GM12878 (cell line): ENCODE measurements around the gene LIN28B. TPM values are rescaled to one million over a fixed set of nuclear protein-coding genes. Genes with fewer than 3 reads are reported as not detected.

Experiments
- ATAC-seq: fragments of 200-7000 bp; cut with Tn5 transposase; 3 replicates; pipeline ENCODE4 v1.9.1; 2020; ENCODE audit warnings: mild to moderate bottlenecking, moderate library complexity
- BruUV-seq: library from RNA; stranded (reverse); fragments of 400-500 nt; replicated peaks from 2 replicates; lab custom pipeline; 2021; lab: Mats Ljungman, UMichigan
- CTCF ChIA-PET: fragments of 300-600 bp; sonication (Branson Sonifier 250); formaldehyde crosslinking; extraction: SDS; loops from one replicate; lab custom pipeline; 2021; ENCODE audit warnings: inconsistent platforms; lab: Yijun Ruan, JAX
- POLR2A ChIA-PET: fragments of 350-600 bp; formaldehyde crosslinking; extraction: SDS; loops from one replicate; lab custom pipeline; 2021; ENCODE audit warnings: inconsistent platforms; lab: Charles Lee
- RAD21 ChIA-PET: fragments of 300-600 bp; sonication (Branson Sonifier 250); formaldehyde crosslinking; loops from one replicate; lab custom pipeline; 2023; ENCODE audit warnings: antibody characterized with exemption; ENCODE audit not compliant: unreplicated experiment; lab: Charles Lee
- SMC1A ChIA-PET: fragments of 300-600 bp; sonication (Branson Sonifier 250); formaldehyde crosslinking; loops from one replicate; lab custom pipeline; 2023; ENCODE audit not compliant: unreplicated experiment, uncharacterized antibody; lab: Charles Lee
- DNase-seq: peaks from one replicate; pipeline ENCODE4 v3.0.0-alpha.2; 2011; ENCODE audit warnings: low read depth, low spot score
- FAIRE-seq: peaks from 3 replicates; lab custom pipeline; 2011; peaks lifted over from hg19 to GRCh38; lab: Jason Lieb, UNC
- H2AFZ ChIP-seq: 2 replicates; pipeline ENCODE4 v1.6.0; 2011; ENCODE audit warnings: low read depth, low read length, control low read depth; ENCODE audit not compliant: control insufficient read depth
- H3K27ac ChIP-seq: 2 replicates; pipeline ENCODE4 v1.5.1; 2011; ENCODE audit warnings: control low read depth; ENCODE audit not compliant: control insufficient read depth, insufficient read depth
- H3K27me3 ChIP-seq, 2 experiments: replicated peaks in 1 of 2; 2 replicates each; pipeline versions ENCODE4 v1.6.0 to v1.6.1; 2011; ENCODE audit warnings: low read length in 1 of 2; ENCODE audit not compliant: control insufficient read depth in 2 of 2, insufficient read depth in 2 of 2
- H3K36me3 ChIP-seq, 2 experiments: 2 replicates each; pipeline ENCODE4 v1.5.1; 2011; ENCODE audit warnings: low read length in 1 of 2; ENCODE audit not compliant: control insufficient read depth in 2 of 2, insufficient read depth in 2 of 2
- H3K4me1 ChIP-seq: 2 replicates; pipeline ENCODE4 v1.6.1; 2011; ENCODE audit warnings: mild to moderate bottlenecking, low read length, moderate library complexity, mixed read lengths; ENCODE audit not compliant: control insufficient read depth, insufficient read depth
- H3K4me2 ChIP-seq: 2 replicates; pipeline ENCODE4 v1.6.0; 2011; ENCODE audit warnings: control low read depth; ENCODE audit not compliant: control insufficient read depth, insufficient read depth
- H3K4me3 ChIP-seq: fragments of 200-600 bp; sonication (generic); 2 replicates; pipeline ENCODE4 v1.5.1; 2016
- H3K79me2 ChIP-seq: 2 replicates; pipeline ENCODE4 v1.6.0; 2011; ENCODE audit warnings: low read length; ENCODE audit not compliant: control insufficient read depth, insufficient read depth
- H3K9ac ChIP-seq: 2 replicates; pipeline ENCODE4 v1.8.0; 2011; ENCODE audit warnings: low read length, control low read depth, mixed read lengths; ENCODE audit not compliant: control insufficient read depth, insufficient read depth
- H3K9me3 ChIP-seq: replicated peaks from 3 replicates; pipeline ENCODE4 v1.5.1; 2011; ENCODE audit warnings: mild to moderate bottlenecking, low read length; ENCODE audit not compliant: control insufficient read depth, insufficient read depth
- H4K20me1 ChIP-seq: 2 replicates; pipeline ENCODE4 v1.6.0; 2011; ENCODE audit not compliant: control insufficient read depth, insufficient read depth
- CBX5 ChIP-seq: sonication (generic); IDR thresholded peaks from 2 replicates; pipeline ENCODE4 v1.6.1; 2016; ENCODE audit warnings: low read depth, moderate library complexity, mild to moderate bottlenecking, inconsistent platforms
- CHD2 ChIP-seq: IDR thresholded peaks from 2 replicates; pipeline ENCODE4 v1.6.1; 2011; ENCODE audit warnings: low read depth, low read length, improper control_type of control experiment, borderline replicate concordance
- CTCF ChIP-seq, 3 experiments: IDR thresholded peaks in 2 of 3; conservative IDR thresholded peaks in 1 of 3; 2 replicates each; pipeline ENCODE4 v1.5.1; 2011; ENCODE audit warnings: low read depth in 3 of 3, low read length in 3 of 3, mild to moderate bottlenecking in 3 of 3, control low read depth in 2 of 3, moderate library complexity in 2 of 3, inconsistent platforms in 1 of 3, mixed read lengths in 1 of 3; ENCODE audit not compliant: control insufficient read depth in 2 of 3, insufficient read depth in 1 of 3; ENCODE audit errors: extremely low read depth in 1 of 3
- RELA ChIP-seq: fragments of 450-650 bp; IDR thresholded peaks from 2 replicates; pipeline ENCODE4 v1.8.0; 2014; ENCODE audit warnings: borderline replicate concordance; ENCODE audit not compliant: partially characterized antibody
- ZNF274 ChIP-seq: IDR thresholded peaks from one replicate; pipeline ENCODE4 v1.8.0; 2011; ENCODE audit not compliant: insufficient read length, insufficient read depth
- in situ Hi-C: fragments of 300-500 bp; cut with MboI; formaldehyde crosslinking; loops from 9 replicates; pipeline ENCODE4 v1.14.3; 2018; ENCODE audit warnings: mixed read lengths
- intact Hi-C: fragments of 100-400 bp; cut with micrococcal nuclease; formaldehyde crosslinking; loops from one replicate; pipeline ENCODE4 v1.14.2; 2022; ENCODE audit not compliant: unreplicated experiment
- polyA plus RNA-seq, 11 experiments: library from polyadenylated mRNA; depleted of rRNA in 4 of 11; unstranded in 6 of 11; stranded (reverse) in 5 of 11; fragments of >200 nt; fragmentation: Nextera tagmentation in 4 of 11; fragmentation: Illumina TruSeq in 1 of 11; extraction: Ambion mirVana in 4 of 11; extraction: Trizol in 1 of 11; gene quantifications; 1 replicate in 1 of 11; 2 replicates in 10 of 11; pipeline versions ENCODE4 v1.2.1 to v1.2.3, GENCODE V29; 2011 to 2016; ENCODE audit warnings: inconsistent platforms in 2 of 11, missing spikeins in 2 of 11, low read depth in 1 of 11
- total RNA-seq, 4 experiments: library from RNA; depleted of rRNA in 3 of 4; stranded (reverse); fragments of >200 nt in 3 of 4; fragmentation: Illumina TruSeq in 1 of 4; extraction: Trizol in 1 of 4; gene quantifications; 2 replicates each; pipeline versions ENCODE4 v1.2.1 to v1.2.3, GENCODE V29; 2013 to 2021

Gene LIN28B
- total and polyA plus RNA-seq, 10 of the 15 experiments (the other 5 are each of a cell fraction or from before 2014, with no cell fraction given) = 0.01 to 2.4 (median 0.09) TPM; not detected in 6

GRCh38 chr6:105014448-105014847 is 57.5 kb downstream of the LIN28B start (continued):
- TF ChIP-seq RELA (no peak), ZNF274 (no peak)

- RAD21 ChIA-PET = no interaction called here
- no peaks in the 10 kb centered on the region for H3K36me3 ChIP-seq
- H3K9me3 ChIP-seq = no peaks in the 10 kb centered on the region
- no peak overlapping the region for H3K9ac ChIP-seq
- TF ChIP-seq CHD2 (no peak), CTCF (IDR thresholded peaks at IDR 0.05 in 2 of 3, conservative IDR thresholded peaks at IDR 0.05 in 1 of 3; ENCODE audit: control insufficient read depth in 2 of 3, extremely low read depth in 1 of 3, insufficient read depth in 1 of 3, low read depth in 3 of 3, low read length in 3 of 3) (no peak), CBX5 (no peak)
- DNase-seq (no peak), FAIRE-seq (no peak), ATAC-seq (no peak)
- BruUV-seq = no TSS peak
- intact Hi-C loops = no loop called here
- SMC1A ChIA-PET = interaction anchor here (0.7 kb wide), 1 partner anchor 13 kb away, joined by 3 read pairs; no protein-coding TSS in a partner anchor
- no peak overlapping the region for H3K4me2 ChIP-seq
- no peaks in the 10 kb centered on the region for H4K20me1 ChIP-seq
- CTCF ChIA-PET = no interaction called here
- H3K4me3 ChIP-seq = no peak overlapping the region
- in situ Hi-C loops = no loop called here
- POLR2A ChIA-PET = no interaction called here
- H3K79me2 ChIP-seq = no peaks in the 10 kb centered on the region
- no peaks in the 10 kb centered on the region for H3K4me1 ChIP-seq
- no peak overlapping the region for H2AFZ ChIP-seq
- H3K27me3 ChIP-seq = no peaks in the 10 kb centered on the region
- no peak overlapping the region for H3K27ac ChIP-seq
Observed at GRCh38 chr6:105014954-105015353, 58.0 kb downstream of the LIN28B start.
